HUES64 (cell line): ENCODE measurements around the gene GPR39.
"Not testable (repeated sequence)": the region's sequence is repeated elsewhere in the genome, so short reads cannot be mapped to it uniquely, and the experiment has no call there.

ENCODE experiments used
- H3K27ac ChIP-seq: 2 replicates; pipeline ENCODE4 v1.7.0; 2013; ENCODE audit warnings: low read depth, low read length, inconsistent platforms
- H3K27me3 ChIP-seq: 2 replicates; pipeline ENCODE4 v1.6.1; 2013; ENCODE audit warnings: mild to moderate bottlenecking, low read length; ENCODE audit not compliant: insufficient read depth
- H3K36me3 ChIP-seq: 2 replicates; pipeline ENCODE4 v1.6.1; 2013; ENCODE audit warnings: mild to moderate bottlenecking, low read length; ENCODE audit not compliant: insufficient read depth
- H3K4me1 ChIP-seq: 2 replicates; pipeline ENCODE4 v1.6.1; 2013; ENCODE audit warnings: mild to moderate bottlenecking, low read length, moderate library complexity; ENCODE audit not compliant: insufficient read depth
- H3K4me3 ChIP-seq: 2 replicates; pipeline ENCODE4 v1.5.1; 2013; ENCODE audit warnings: mild to moderate bottlenecking, low read length, moderate library complexity
- H3K9ac ChIP-seq: 2 replicates; pipeline ENCODE4 v1.6.1; 2013; ENCODE audit warnings: mild to moderate bottlenecking, low read depth, low read length
- H3K9me3 ChIP-seq: 2 replicates; pipeline ENCODE4 v1.6.1; 2013; ENCODE audit warnings: low read depth, low read length; ENCODE audit not compliant: insufficient read depth
- WGBS: fragments of 150-250, 120-280 bp; methylation state at CpG from one replicate; pipeline ENCODE4 v1.1.7; 2013; ENCODE audit warnings: missing lambda C conversion rate; 5-methylcytosine and 5-hydroxymethylcytosine counted together

GPR39 gene

GRCh38 chr2:132503701-132504100 is 87.1 kb downstream of the GPR39 start:
- Histone ChIP-seq H3K9me3 (peaks cover 9% of the 10 kb centered on the region; the same call in 1 of the 2 replicates), H3K27me3 (no peaks in the 10 kb centered on the region), H3K27ac (no peak overlapping the region), H3K4me3 (no peak overlapping the region), H3K36me3 (no peaks in the 10 kb centered on the region), H3K9ac (no peak overlapping the region), H3K4me1 (no peaks in the 10 kb centered on the region)
- 68% methylated on average over 1 of the region's 1 CpG for WGBS

DNA sequence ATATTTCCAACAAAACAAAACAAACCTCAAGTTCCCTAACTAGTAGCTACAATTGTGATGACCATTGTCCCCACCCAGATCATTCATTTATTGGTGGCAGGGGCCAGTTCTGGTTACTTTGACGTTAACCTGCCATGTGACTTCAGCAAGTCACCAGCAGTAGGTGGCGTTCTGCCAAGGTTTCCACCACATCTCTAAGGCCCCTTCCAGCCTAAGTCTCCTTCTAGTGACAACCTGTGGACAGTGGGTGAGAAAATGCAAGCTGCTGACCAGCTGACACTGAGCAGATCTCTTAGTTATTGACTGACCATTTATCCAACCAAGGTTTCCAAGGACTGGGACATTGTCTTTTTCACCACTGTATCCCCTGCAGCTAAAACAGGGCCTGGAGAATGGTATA is 98.4 kb downstream of the GPR39 start:
- H3K4me1 ChIP-seq, result no peaks in the 10 kb centered on the region
- 82% methylated on average over 2 of the region's 2 CpGs for WGBS
- no peak overlapping the region for H3K9ac ChIP-seq

DNA sequence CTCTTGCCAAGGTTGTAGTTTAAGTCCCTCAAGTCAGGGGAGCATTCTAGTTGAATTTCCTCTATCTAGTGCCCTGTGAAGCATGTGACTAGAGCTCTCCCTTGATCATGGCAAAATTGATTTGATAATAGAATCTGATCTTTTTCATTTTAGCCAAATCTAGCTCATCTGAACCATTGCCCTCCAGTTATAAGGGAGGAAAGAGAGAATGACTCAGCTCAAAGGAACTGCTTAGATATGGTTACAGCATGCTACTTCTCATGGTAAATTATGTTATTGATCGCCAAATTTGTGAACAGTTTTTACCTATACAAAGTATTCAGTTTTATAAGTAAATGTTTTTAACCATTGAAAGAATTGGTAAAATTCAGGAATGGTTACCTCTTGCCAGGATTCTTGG is 100.8 kb downstream of the GPR39 start:
- no peak overlapping the region for H3K4me3 ChIP-seq
- no peak overlapping the region for H3K27ac ChIP-seq
- H3K4me1 ChIP-seq, result no peaks in the 10 kb centered on the region
- H3K9me3 ChIP-seq, result no peaks in the 10 kb centered on the region
- WGBS, result no CpG with 5 or more reads among the region's 1 CpG
- no peak overlapping the region for H3K9ac ChIP-seq
- H3K27me3 ChIP-seq, result no peaks in the 10 kb centered on the region
- no peaks in the 10 kb centered on the region for H3K36me3 ChIP-seq

More for the DNA sequence above, 98.4 kb downstream of the GPR39 start:
- Histone ChIP-seq H3K36me3 (no peaks in the 10 kb centered on the region), H3K27me3 (no peaks in the 10 kb centered on the region), H3K9me3 (no peaks in the 10 kb centered on the region), H3K4me3 (no peak overlapping the region), H3K27ac (no peak overlapping the region)

- H3K27me3 ChIP-seq, result no peaks in the 10 kb centered on the region
- H3K27ac ChIP-seq, result no peak overlapping the region
- H3K9ac ChIP-seq, result no peak overlapping the region
- H3K4me3 ChIP-seq, result no peak overlapping the region
- WGBS, result 95% methylated on average over 4 of the region's 4 CpGs
- H3K36me3 ChIP-seq, result no peaks in the 10 kb centered on the region
- peaks cover 6% of the 10 kb centered on the region; the same call in 1 of the 2 replicates for H3K4me1 ChIP-seq
- no peaks in the 10 kb centered on the region for H3K9me3 ChIP-seq
Measured at GRCh38 chr2:132518302-132518701, 101.7 kb downstream of the GPR39 start.

DNA sequence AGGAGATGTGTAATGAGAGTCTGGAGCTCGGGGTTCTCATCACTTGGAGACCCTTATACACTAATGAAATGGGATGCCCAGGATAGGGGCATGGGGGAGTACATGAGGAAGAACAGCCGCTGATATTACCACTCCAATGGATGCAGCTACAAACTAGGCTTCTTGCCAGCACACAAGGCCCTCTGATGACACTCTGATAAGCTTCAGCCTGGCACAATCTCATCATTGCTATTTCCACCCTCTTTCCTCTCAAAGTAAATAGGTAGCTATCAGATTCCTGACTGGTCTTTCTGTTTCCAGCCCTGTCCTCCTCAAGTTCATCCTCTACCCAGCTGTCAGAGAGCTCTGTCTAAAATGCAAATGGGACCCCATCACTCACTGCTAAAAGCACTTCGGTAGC is 103.0 kb downstream of the GPR39 start:
- H3K9ac ChIP-seq, result no peak overlapping the region
- no peaks in the 10 kb centered on the region for H3K36me3 ChIP-seq
- no peak overlapping the region for H3K4me3 ChIP-seq
- no peaks in the 10 kb centered on the region for H3K27me3 ChIP-seq
- no peak overlapping the region for H3K27ac ChIP-seq
- 83% methylated on average over 3 of the region's 3 CpGs for WGBS
- peaks cover 6% of the 10 kb centered on the region; the same call in 1 of the 2 replicates for H3K4me1 ChIP-seq
- no peaks in the 10 kb centered on the region for H3K9me3 ChIP-seq

DNA sequence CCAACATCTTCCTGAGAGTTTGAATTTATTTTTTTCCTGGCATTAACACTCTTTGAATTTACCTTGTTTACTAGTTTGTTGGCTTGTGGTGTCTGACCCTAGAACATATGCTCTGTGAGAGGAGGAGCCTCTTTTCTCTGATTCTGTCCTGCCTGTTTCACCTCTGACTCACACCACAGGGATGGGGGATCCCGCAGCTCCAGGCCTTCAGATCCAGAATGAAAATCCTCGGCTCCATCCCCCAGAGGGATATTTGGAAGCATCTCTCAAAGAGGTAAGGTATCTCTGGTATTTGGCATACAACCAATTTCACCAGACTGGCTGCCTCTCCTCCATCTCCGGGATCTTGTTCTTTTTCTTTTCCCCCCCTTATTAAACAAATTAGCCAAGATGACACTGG is 104.7 kb downstream of the GPR39 start:
- Histone ChIP-seq H3K9me3 (no peaks in the 10 kb centered on the region), H3K4me3 (no peak overlapping the region), H3K9ac (no peak overlapping the region), H3K27me3 (no peaks in the 10 kb centered on the region), H3K27ac (no peak overlapping the region), H3K4me1 (peaks cover 6% of the 10 kb centered on the region; the same call in 1 of the 2 replicates), H3K36me3 (no peaks in the 10 kb centered on the region)
- WGBS, result 75% methylated on average over 3 of the region's 3 CpGs

GRCh38 chr2:132522901-132523300 is 106.3 kb downstream of the GPR39 start:
- 85% methylated on average over 3 of the region's 4 CpGs for WGBS
- H3K36me3 ChIP-seq, result no peaks in the 10 kb centered on the region
- no peak overlapping the region for H3K9ac ChIP-seq
- no peaks in the 10 kb centered on the region for H3K27me3 ChIP-seq
- no peaks in the 10 kb centered on the region for H3K9me3 ChIP-seq
- peaks cover 6% of the 10 kb centered on the region; the same call in 1 of the 2 replicates for H3K4me1 ChIP-seq
- H3K4me3 ChIP-seq, result no peak overlapping the region
- no peak overlapping the region for H3K27ac ChIP-seq

DNA sequence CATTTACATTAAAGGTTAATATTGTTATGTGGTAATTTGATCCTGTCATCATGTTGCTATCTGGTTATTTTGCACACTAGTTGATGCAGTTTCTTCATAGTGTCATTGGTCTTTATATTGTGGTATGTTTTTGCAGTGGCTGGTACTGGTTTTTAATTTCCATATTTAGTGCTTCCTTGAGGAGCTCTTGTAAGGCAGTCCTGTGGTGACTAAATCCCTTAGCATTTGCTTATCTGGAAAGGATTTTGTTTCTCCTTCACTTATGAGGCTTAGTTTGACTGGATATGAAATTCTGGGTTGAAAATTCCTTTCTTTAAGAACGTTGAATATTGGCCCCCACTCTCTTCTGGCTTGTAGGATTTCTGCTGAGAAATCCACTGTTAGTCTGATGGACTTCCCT is 120.5 kb downstream of the GPR39 start:
- H3K4me3 ChIP-seq, H3K27me3 ChIP-seq, H3K27ac ChIP-seq, H3K36me3 ChIP-seq, H3K4me1 ChIP-seq, H3K9ac ChIP-seq, H3K9me3 ChIP-seq: not testable (repeated sequence)
- 91% methylated on average over 1 of the region's 1 CpG for WGBS

- Histone ChIP-seq H3K27me3 (no peaks in the 10 kb centered on the region), H3K9ac (no peak overlapping the region), H3K4me1 (no peaks in the 10 kb centered on the region), H3K27ac (no peak overlapping the region), H3K9me3 (peaks cover 14% of the 10 kb centered on the region), H3K4me3 (no peak overlapping the region), H3K36me3 (no peaks in the 10 kb centered on the region)
- WGBS, result 85% methylated on average over 4 of the region's 4 CpGs
Measured at GRCh38 chr2:132538331-132538855, 121.8 kb downstream of the GPR39 start.

DNA sequence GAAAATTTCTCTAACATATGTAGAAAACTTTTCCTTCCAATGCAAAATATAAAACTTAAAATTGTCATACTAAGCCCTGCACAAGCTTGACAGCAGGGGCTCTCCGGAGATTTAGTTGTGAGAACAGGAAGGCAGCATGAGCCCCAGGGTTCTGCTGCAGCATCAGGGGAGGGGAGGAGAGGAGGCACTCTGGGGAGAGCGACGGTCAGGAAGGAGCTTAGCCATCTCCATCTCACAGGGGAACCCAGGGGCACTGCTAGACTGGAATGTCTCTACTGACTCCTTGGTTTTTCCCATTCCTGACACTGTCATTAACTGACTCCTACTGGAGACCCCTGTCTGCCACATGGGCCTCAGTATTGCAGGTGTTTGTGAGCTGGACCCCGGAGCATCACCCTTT is 123.6 kb downstream of the GPR39 start:
- Histone ChIP-seq H3K9ac (no peak overlapping the region), H3K36me3 (no peaks in the 10 kb centered on the region), H3K4me1 (no peaks in the 10 kb centered on the region), H3K27ac (no peak overlapping the region), H3K9me3 (peaks cover 32% of the 10 kb centered on the region), H3K27me3 (no peaks in the 10 kb centered on the region), H3K4me3 (no peak overlapping the region)
- 65% methylated on average over 4 of the region's 4 CpGs for WGBS

- peaks cover 36% of the 10 kb centered on the region for H3K9me3 ChIP-seq
- no peak overlapping the region for H3K4me3 ChIP-seq
- 91% methylated on average over 4 of the region's 4 CpGs for WGBS
- H3K9ac ChIP-seq, result no peak overlapping the region
- H3K27ac ChIP-seq, result no peak overlapping the region
- no peaks in the 10 kb centered on the region for H3K27me3 ChIP-seq
- H3K36me3 ChIP-seq, result no peaks in the 10 kb centered on the region
- no peaks in the 10 kb centered on the region for H3K4me1 ChIP-seq
Measured at GRCh38 chr2:132542953-132543569, 126.5 kb downstream of the GPR39 start.
